A549 treated with RU486 at 1 μM for 4 hours (cell line): ENCODE measurements around the gene C18orf54. TPM values are rescaled to one million over a fixed set of nuclear protein-coding genes. Genes with fewer than 3 reads are reported as not detected.

ENCODE experiments used
- total RNA-seq: library from RNA; stranded (reverse); fragments of 200-300 nt; extraction: Qiagen RNA extraction; gene quantifications from 5 replicates; pipeline ENCODE4 v1.2.3, GENCODE V29; 2022; ENCODE audit warnings: low read depth

C18orf54 gene
- 1.1 to 3.2 TPM (median 2.7 TPM) in 5 replicates for total RNA-seq

GRCh38 chr18:54357660-54358494 is at the start of gene C18orf54, which contains the start of gene STARD6:
C18orf54 (plus strand) TSS chr18:54357906; CDS start chr18:54360573, 2,667 bp downstream.
STARD6 (minus strand) TSS chr18:54357858; CDS start chr18:54354573, 3,285 bp downstream.

Other genes starting within 250 kb of the C18orf54 start
- gene MBD2, start 133.2 kb upstream of the C18orf54 start, total RNA-seq: 41.2 to 77.2 TPM (median 57.1 TPM) in 5 replicates
- gene POLI, start 88.4 kb upstream of the C18orf54 start, total RNA-seq: 4.3 to 9.1 TPM (median 7.3 TPM) in 5 replicates
- not detected in 5 replicates for gene STARD6, start within 50 bp of the C18orf54 start, total RNA-seq
- gene DYNAP, start 233.3 kb downstream of the C18orf54 start, total RNA-seq: not detected in 5 replicates